Activated T-cell treated with anti-CD3 and anti-CD28 coated beads, Interleukin-2, amount 50 U/mL, for 1 hour (primary cell): ENCODE results near the gene MVD.
A peak's percentile ranks its signal among the peaks of the same experiment; 100 is the strongest.
"Not testable (repeated sequence)": the region's sequence is repeated elsewhere in the genome, so short reads cannot be mapped to it uniquely, and the experiment has no call there.

ENCODE experiments used
- DNase-seq: peaks from one replicate; pipeline ENCODE4 v3.0.0-alpha.2; 2020

MVD gene

DNA sequence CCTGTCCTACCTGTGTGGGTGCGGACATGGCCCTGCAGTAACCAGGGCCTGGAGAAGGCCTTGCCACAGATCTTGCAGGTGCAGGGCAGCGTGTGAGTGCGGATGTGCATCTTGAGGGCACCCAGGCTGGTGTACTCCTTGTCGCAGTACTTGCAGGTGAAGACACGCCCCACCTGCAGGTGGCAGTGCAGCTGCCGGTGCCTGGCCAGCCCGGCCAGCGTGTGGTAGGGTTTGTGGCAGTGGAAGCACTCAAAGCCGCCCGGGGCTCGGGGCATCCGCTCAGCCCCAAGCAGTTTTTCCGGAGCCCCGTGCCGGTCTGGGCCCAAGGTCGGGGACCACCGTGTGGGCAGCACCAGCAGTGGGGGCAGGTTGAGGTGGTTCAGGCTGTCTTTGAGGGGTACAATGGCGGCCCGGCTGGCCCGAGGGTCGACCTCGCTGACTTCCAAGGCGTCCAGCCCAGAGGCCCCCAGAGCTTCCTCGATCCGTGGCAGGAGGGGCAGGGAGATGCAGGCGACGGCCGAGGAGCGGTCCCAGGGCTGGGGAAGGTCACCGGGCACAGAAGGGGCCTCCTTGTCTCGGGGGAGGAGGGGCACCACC, 18.3 kb upstream of the MVD start:
- peak; percentile 61 for DNase-seq

DNA sequence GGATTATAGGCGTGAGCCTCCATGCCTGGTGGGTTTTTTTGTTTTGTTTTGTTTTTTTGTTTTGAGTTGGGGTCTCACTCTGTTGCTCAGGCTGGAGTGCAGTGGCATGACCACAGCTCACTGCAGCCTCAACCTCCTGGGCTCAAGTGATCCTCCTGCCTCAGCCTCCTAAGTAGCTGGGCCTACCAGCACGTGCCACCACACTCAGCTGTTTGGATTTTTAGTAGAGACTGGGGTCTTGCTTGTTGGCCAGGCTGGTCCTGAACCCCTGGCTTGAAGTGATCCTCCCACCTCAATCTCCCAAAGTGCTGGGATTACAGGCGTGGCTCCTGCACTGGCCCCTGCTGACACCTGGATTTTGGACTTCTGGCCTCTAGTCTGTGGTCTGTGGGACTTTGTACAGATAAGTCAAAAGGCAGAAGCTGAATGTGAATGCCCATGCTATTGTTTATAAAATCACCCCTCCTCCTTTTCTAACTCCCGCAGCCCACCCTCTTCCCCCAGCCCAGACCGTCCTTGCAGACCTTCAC, 17.7 kb upstream of the MVD start:
- DNase-seq: no peak

- DNase-seq: no peak
Measured at GRCh38 chr16:88678224-88678979, 15.5 kb upstream of the MVD start.

- no peak for DNase-seq
Measured at GRCh38 chr16:88677721-88678120, 14.8 kb upstream of the MVD start.

- DNase-seq: no peak
Measured at GRCh38 chr16:88676502-88677242, 13.8 kb upstream of the MVD start.

GRCh38 chr16:88673716-88674379, 11.0 kb upstream of the MVD start:
- DNase-seq: no peak

GRCh38 chr16:88672776-88673175, 9.9 kb upstream of the MVD start:
- no peak for DNase-seq

DNA sequence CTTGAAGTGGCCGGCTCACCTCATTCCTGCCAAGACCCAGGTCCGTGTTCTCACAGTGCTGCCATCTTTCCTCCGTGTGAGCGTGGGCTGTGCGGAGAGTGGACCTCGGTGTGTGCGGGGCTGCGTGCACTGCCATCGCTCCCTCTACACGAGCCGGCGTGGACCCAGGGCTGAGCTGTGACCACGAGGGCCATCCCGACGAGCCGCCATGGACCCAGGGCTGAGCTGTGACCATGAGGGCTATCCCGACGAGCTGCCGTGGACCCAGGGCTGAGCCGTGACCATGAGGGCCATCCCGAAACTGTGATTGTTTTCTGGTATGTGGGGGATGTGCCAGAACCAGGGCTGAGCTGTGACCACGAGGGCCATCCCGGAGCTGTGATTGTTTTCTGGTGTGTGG, 8.9 kb upstream of the MVD start:
- no peak for DNase-seq

DNA sequence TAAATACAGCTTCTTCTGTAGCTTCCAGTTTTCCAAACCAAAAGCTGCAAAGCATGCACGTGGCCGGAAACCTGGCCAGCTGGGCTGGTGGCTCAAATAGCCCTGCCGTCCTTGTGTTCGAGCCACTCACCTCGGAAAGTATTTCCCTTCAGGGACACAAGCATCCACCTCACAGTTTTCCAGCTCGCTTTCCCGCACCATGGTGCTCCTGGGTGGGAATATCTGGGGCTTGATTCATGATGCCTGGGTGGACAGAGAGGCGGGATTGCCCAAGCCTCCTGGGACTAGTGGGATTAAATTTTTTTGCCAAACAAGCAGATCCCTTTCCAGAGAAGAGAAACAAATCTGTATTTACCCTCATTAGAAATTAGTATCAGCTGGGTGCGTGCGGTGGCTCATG, 7.1 kb upstream of the MVD start:
- DNase-seq: no peak

DNA sequence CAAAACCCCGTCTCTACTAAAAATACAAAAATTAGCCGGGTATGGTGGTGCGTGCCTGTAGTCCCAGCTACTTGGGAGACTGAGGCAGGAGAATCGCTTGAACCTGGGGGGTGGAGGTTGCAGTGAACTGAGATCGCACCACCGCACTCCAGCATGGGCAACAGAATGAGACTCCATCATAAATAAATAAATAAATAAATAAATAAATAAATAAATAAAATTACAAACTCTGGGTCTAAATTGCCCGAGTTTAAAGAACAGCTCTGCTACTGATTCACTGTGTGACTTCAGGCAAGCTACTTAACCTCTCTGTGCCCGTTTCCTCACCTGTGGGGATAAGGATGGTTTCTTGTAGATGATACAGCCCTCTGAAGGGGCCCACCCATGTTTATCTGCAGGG, 6.6 kb upstream of the MVD start:
- DNase-seq: not testable (repeated sequence)

DNA sequence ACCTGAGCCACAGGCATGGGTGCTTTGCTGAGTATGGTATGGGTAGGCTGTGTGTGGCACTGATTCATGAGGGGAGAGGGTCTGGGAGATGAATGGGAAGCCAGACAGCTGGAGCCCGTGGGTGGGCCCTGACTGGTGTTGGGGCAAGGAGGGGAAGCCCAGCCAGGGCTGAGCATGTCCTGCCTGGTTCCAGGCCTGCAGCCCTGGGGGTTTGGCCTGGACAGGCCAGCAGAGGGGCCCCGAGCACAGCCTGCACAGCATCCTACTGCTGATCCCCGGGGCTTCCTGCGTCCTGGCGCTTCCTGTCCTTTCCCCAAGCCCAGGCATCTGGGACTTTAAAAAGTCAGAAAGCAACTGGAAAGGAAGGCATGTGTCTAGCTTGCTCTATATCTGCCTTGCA, 4.6 kb upstream of the MVD start:
- no peak for DNase-seq

DNA sequence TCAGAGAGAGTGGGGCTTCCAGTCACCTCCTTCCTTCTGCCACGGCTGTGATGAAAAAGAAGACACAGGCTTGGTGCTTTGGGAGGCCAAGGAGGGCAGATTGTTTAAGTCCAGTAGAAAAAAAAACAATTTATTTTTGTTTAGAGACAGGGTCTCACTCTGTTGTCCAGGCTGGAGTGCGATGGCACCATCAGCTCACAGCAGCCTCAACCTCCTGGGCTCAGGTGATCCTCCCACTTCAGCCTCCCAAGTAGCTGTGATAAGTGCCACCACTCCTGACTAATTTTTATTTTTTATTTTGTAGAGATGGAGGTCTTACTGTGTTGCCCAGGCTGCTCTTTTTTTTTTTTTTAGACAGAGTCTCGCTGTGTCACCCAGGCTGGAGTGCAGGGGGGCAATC, 2.7 kb upstream of the MVD start:
- no peak for DNase-seq

GRCh38 chr16:88665148-88665547, 2.3 kb upstream of the MVD start:
- no peak for DNase-seq

GRCh38 chr16:88662222-88662842, 559 bp downstream of the MVD start:
- DNase-seq: no peak

- no peak for DNase-seq
Measured at GRCh38 chr16:88661468-88661867, 1.4 kb downstream of the MVD start.

- no peak for DNase-seq
Measured at GRCh38 chr16:88659160-88659559, 3.7 kb downstream of the MVD start.

DNA sequence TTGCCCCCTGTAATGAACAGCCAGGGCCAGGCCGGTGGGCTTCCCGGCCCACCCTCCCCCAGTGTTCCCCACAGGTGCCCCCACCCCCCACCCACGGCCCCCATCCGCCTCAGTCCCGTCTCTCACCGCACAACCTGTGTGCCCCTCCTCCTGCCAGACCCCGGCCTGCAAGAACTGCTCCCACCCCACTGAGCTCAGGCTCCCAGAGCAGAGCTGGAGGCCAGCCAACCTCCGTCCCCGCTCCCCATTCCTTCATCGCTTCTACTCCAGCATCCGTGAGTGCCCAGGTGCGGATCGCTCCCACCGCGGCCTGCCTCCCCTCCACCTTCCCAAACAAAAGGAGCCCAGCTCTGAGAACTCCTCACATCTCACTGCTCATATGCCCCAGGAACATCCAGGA, 4.2 kb downstream of the MVD start:
- no peak for DNase-seq

GRCh38 chr16:88657371-88657770, 5.5 kb downstream of the MVD start:
- no peak for DNase-seq

DNA sequence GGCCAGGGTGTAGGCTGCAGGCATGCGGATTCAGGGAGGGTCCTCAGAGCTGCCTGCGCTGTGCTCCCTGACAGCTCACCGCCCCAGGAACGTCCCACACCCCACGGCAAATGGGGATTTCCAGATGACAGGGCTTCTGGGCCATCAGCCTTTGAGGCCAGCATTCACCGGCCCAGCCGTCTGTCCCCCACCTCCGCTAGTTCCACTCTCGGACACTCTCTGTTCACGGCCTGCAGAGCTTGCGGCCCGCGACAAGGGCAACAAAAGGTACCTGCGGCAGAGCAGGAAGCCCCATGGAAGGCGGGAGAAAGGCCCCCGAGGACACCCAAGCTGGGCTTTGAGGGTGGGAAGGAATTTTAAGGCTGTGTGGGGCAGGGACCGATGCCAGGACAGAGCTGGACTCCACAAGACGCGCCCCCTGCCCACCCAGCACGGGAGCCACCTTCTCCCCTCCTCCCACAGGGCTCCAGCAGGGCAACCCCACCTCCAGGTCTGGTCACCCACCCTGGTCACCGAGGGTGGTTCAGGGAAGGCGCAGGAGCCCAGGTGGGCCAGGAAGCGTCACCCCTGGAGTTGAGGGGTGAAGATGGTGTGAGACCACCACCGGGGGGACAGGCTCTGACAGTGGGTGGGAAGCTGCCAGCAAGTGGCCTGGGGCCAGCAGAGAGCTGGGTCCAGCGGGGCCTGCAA, 6.5 kb downstream of the MVD start:
- no peak for DNase-seq

DNA sequence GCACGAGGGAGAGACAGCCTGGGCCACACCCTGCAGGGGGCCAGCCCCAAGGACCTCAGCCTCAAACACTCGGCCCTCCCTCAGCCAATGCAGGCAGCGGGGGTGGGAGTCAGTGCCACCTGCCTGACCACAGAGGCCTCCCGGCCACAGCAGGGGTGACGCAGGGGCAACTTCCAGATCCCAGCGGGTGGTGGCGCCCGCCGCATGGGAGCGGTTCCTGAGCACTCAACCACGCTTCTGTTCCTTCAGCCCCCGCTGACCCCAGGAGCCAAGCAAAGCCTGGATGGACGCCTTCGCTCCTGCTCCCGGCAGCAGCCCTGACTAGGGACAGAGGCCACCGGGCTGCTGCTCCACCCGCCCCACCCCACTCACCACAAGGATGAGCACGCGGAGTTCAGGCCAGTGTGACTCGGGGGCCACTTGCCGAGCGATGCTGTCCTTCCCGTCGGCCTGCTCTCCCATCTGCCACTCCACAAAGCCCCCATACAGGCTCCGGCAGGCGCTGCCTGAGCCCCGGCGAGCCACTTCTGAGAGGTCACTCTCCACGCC, 7.1 kb downstream of the MVD start:
- DNase-seq: no peak

GRCh38 chr16:88655053-88655732, 7.7 kb downstream of the MVD start:
- no peak for DNase-seq
